Measurements from ENCODE around the gene C10orf143.

The C10orf143 gene

DNA sequence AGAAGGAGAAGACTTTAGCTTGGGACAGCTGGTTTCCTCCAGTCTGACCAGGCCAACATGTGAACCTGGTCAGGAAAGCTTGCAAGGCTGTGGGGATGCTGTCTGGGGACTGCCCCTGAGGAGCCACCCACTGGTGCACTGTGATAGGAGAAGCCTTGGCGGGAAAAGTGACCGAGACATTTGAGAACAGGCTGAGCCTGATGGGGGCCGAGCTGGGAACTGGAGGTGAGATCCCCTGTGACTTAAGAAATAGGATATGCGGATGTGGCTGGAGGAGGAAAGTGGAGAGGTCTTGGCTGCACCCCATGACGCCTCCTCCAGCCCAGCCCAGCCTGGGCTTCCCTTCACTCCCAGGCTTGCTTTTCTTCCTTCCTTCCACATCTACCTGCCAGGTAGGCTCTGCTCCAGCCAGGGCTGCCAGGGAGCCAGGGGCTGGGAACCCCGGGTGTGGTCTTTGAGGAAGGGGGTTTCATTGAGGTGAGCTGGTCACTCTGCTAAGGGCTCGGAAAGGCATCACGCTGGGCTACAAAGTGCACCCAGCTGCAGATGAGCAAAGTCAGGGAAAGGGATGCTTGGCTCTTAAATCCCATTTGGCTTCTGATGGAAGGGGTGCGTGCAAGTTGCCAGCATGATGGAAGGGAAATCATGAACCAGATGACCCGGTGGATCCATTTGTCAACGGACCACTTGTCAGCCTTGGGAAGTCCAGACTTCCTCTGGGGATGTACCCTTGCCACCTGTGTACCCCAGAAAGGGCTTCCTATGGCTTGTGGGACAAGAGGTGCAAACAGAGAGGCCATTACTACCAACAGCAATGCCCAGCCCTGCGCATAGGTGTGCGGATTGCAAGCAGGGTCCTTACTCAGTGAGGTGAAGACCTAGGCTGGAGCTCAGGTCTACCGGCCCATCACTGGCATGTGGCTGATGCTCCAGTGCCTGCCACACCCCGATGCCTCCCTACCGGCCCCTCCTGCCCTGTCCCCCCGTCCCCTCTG, 66.3 kb downstream of the C10orf143 start:
- Histone ChIP-seq H3K9me3 (ENCODE audit: control insufficient read depth, insufficient read depth, low read depth, low read length) (no peaks in the 10 kb centered on the region), H3K4me3 (ENCODE audit: low read depth, low read length) (no peak overlapping the region), H3K27ac (ENCODE audit: low read depth, low read length) (no peak overlapping the region), H3K9ac (ENCODE audit: low read length) (no peak overlapping the region), H3K27me3 (ENCODE audit: control insufficient read depth, insufficient read depth, low read length) (no peaks in the 10 kb centered on the region; the same call in 1 of the 2 replicates), H3K4me1 (ENCODE audit: control insufficient read depth, insufficient read depth, low read length) (peaks cover 3% of the 10 kb centered on the region; the same call in 1 of the 2 replicates), H3K36me3 (ENCODE audit: control insufficient read depth, insufficient read depth, low read length) (no peaks in the 10 kb centered on the region)

DNA sequence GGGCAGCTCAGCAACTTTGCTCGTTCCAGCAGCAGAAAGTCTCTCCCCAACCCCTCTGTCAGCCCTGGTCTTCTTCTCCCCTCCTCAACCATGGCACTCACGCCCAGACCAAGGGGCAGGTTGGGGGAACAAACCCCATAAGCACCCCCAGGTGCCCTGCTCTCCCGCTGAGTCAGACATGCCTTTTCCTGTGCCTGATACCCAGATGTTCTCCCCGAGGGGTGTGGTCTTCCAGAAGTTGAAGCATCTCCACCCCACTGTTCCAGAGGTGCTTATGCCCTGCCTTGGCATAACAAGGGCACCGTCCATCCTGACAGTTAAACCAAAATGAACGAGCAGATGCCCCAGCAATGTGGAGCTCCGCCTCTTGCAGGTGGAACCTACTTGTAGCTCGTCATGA, 67.1 kb downstream of the C10orf143 start:
- Histone ChIP-seq H3K4me3 (ENCODE audit: low read depth, low read length) (no peak overlapping the region), H3K27ac (ENCODE audit: low read depth, low read length) (no peak overlapping the region), H3K36me3 (ENCODE audit: control insufficient read depth, insufficient read depth, low read length) (no peaks in the 10 kb centered on the region), H3K27me3 (ENCODE audit: control insufficient read depth, insufficient read depth, low read length) (no peaks in the 10 kb centered on the region; the same call in 1 of the 2 replicates), H3K9ac (ENCODE audit: low read length) (no peak overlapping the region), H3K9me3 (ENCODE audit: control insufficient read depth, insufficient read depth, low read depth, low read length) (no peaks in the 10 kb centered on the region), H3K4me1 (ENCODE audit: control insufficient read depth, insufficient read depth, low read length) (peaks cover 3% of the 10 kb centered on the region; the same call in 1 of the 2 replicates)

DNA sequence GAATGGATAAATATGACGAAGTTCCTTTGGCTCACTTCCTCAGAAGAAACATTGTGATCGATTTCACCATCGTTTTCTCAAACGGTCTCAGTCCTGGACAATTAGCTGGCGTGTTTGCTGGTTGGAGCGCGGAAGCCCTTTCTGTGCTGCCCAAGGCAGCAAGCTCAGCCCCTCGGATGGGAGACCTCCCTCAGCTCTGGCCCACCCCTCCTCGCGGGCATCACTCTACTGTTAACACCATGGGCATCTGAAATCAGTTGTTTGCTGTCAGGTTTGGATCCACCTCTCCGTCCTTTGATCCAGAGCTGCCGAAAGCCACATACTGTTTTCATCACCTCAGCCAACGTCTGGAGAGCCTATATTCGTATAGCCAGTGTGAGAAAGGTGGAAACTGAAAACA, 68.2 kb downstream of the C10orf143 start:
- H3K27me3 ChIP-seq (ENCODE audit: control insufficient read depth, insufficient read depth, low read length), result no peaks in the 10 kb centered on the region
- no peak overlapping the region for H3K9ac ChIP-seq (ENCODE audit: low read length)
- H3K9me3 ChIP-seq (ENCODE audit: control insufficient read depth, insufficient read depth, low read depth, low read length), result no peaks in the 10 kb centered on the region
- H3K36me3 ChIP-seq (ENCODE audit: control insufficient read depth, insufficient read depth, low read length), result no peaks in the 10 kb centered on the region
- H3K4me3 ChIP-seq (ENCODE audit: low read depth, low read length), result no peak overlapping the region
- H3K27ac ChIP-seq (ENCODE audit: low read depth, low read length), result no peak overlapping the region
- H3K4me1 ChIP-seq (ENCODE audit: control insufficient read depth, insufficient read depth, low read length), result peaks cover 3% of the 10 kb centered on the region; the same call in 1 of the 2 replicates

DNA sequence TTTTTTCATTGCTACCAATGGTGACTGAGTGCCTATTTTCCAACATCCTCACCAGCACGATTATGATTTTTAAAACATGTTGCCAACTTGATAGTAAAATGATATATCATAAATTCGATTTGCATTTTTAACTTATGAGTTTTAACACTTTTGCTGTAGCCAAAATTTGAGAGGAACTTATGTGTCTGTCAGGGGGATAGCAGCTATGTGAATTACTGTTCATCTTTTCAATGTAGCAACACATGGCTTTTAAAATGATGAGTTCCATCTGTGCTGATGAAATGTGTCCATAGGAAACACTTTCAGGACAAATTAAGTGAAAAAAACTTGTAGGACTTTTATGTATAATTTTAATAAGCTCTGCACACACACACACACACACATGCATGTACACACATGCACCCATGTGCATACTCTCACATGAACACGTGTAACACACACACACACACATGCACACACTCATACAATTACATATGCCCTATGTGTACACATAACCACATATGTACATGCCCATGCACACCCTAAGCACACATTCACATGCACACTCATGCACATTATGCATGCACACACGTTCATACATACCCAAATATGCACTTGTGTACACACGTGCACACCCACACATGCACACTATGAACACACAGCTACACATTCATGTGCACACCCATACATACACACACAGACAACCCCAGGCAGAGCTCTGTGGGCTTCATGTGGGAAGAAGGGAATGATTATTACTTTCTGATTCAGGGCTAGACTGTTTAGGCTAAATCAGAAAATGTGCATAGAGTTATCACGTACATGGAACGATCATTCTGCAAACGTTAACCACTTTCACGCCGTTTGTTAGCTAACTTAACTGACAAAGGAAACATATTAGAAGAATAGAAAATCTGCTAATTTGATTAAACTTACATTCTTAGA, 68.9 kb downstream of the C10orf143 start:
- Histone ChIP-seq H3K4me1 (ENCODE audit: control insufficient read depth, insufficient read depth, low read length) (peaks cover 3% of the 10 kb centered on the region; the same call in 1 of the 2 replicates), H3K9ac (ENCODE audit: low read length) (no peak overlapping the region), H3K27me3 (ENCODE audit: control insufficient read depth, insufficient read depth, low read length) (no peaks in the 10 kb centered on the region), H3K36me3 (ENCODE audit: control insufficient read depth, insufficient read depth, low read length) (no peaks in the 10 kb centered on the region), H3K9me3 (ENCODE audit: control insufficient read depth, insufficient read depth, low read depth, low read length) (no peaks in the 10 kb centered on the region), H3K4me3 (ENCODE audit: low read depth, low read length) (no peak overlapping the region), H3K27ac (ENCODE audit: low read depth, low read length) (no peak overlapping the region)

DNA sequence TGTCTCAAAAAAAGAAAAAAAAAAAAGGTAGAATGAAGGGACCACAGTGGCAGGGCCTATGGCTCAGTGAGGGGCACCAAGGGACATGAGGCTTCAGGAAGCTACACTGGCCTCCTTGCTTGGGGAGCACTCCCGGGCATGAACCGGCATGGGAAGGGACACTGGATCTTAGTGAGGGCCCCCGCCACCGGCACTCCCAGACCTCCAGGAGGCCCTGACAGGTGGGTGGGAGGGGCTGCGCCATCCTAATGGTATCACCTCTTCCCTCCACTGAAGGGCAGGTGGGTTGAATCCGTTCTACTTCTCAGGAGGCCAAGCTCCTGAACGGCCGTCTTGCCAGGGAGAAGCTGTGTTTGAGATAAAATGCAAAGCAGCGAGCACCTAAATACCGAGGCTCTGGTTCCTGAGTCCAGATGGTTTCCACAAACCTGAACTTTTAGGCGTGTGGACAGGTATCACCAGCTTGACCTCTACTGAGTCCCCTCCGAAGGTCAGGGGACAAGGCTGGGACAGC, 69.8 kb downstream of the C10orf143 start:
- no peak overlapping the region for H3K9ac ChIP-seq (ENCODE audit: low read length)
- peaks cover 3% of the 10 kb centered on the region; the same call in 1 of the 2 replicates for H3K4me1 ChIP-seq (ENCODE audit: control insufficient read depth, insufficient read depth, low read length)

DNA sequence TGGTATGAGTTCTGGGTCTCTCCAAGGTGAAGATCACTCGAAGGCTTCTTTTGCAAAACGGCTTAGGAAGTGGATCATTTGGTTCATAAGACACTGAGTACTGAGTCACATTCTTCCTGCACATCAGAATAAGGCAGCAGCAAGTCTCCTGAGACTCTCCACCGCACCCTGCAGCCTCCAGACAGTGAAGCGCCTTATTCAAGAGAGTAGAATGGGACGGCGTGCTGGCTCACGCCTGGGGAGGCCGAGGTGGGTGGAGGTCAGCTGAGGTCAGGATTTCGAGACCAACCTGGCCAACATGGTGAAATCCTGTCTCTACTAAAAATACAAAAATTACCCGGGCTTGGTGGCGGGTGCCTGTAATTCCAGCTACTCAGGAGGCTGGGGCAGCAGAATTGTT, 70.3 kb downstream of the C10orf143 start:
- H3K36me3 ChIP-seq (ENCODE audit: control insufficient read depth, insufficient read depth, low read length), result no peaks in the 10 kb centered on the region
- H3K9me3 ChIP-seq (ENCODE audit: control insufficient read depth, insufficient read depth, low read depth, low read length), result no peaks in the 10 kb centered on the region
- H3K4me3 ChIP-seq (ENCODE audit: low read depth, low read length), result no peak overlapping the region
- H3K27me3 ChIP-seq (ENCODE audit: control insufficient read depth, insufficient read depth, low read length), result no peaks in the 10 kb centered on the region
- no peak overlapping the region for H3K27ac ChIP-seq (ENCODE audit: low read depth, low read length)
- H3K4me1 ChIP-seq (ENCODE audit: control insufficient read depth, insufficient read depth, low read length), result peaks cover 3% of the 10 kb centered on the region; the same call in 1 of the 2 replicates
- H3K9ac ChIP-seq (ENCODE audit: low read length), result no peak overlapping the region

More for the DNA sequence above, 69.8 kb downstream of the C10orf143 start:
- Histone ChIP-seq H3K4me3 (ENCODE audit: low read depth, low read length) (no peak overlapping the region), H3K27ac (ENCODE audit: low read depth, low read length) (no peak overlapping the region), H3K36me3 (ENCODE audit: control insufficient read depth, insufficient read depth, low read length) (no peaks in the 10 kb centered on the region), H3K27me3 (ENCODE audit: control insufficient read depth, insufficient read depth, low read length) (no peaks in the 10 kb centered on the region), H3K9me3 (ENCODE audit: control insufficient read depth, insufficient read depth, low read depth, low read length) (no peaks in the 10 kb centered on the region)

DNA sequence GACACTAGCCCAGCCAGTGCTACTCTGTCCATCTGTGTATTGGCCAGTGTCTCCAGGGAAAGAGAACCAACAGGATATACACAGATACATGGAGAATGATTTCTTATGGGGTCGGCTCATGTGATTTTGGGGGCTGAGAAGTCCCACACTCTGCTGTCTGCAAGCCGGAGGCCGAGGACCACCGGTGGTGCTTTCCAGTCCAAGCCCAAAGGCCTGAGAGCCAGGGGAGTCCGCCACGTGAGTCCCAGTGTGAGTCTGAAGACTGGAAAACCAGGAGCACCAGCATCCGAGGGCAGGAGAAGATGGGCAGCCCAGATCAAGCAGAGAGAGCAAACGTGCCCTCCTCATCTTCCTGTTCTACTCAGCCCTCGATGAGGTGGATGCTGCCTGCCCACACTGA, 71.5 kb downstream of the C10orf143 start:
- peaks cover 3% of the 10 kb centered on the region; the same call in 1 of the 2 replicates for H3K4me1 ChIP-seq (ENCODE audit: control insufficient read depth, insufficient read depth, low read length)
- H3K9me3 ChIP-seq (ENCODE audit: control insufficient read depth, insufficient read depth, low read depth, low read length), result no peaks in the 10 kb centered on the region
- H3K4me3 ChIP-seq (ENCODE audit: low read depth, low read length), result no peak overlapping the region
- no peaks in the 10 kb centered on the region for H3K36me3 ChIP-seq (ENCODE audit: control insufficient read depth, insufficient read depth, low read length)
- H3K27me3 ChIP-seq (ENCODE audit: control insufficient read depth, insufficient read depth, low read length), result no peaks in the 10 kb centered on the region
- H3K27ac ChIP-seq (ENCODE audit: low read depth, low read length), result no peak overlapping the region
- H3K9ac ChIP-seq (ENCODE audit: low read length), result no peak overlapping the region

DNA sequence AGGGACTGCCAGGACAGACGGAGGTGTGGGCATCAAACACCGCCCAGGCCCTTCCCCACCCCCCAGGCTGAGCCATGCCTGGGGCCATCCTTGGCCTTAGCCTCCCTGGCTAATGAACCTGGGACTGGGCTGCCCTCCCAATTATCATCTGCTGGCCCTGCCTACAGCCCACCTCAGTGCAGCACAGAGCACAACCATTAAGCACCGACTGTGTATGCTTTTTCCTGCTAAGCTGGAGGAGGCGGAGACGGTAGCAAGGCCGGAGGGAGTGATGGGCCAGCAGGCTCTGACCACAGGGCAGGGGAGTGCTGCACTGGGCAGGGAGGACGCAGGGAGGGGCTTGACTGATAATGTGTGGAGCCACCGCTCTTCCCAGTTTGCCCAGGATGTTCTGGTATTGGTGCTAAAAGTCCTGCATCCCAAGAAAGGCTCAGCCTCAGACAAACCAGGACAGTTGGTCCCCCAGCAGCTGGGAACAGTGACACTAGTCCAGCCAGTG, 72.0 kb downstream of the C10orf143 start:
- Histone ChIP-seq H3K36me3 (ENCODE audit: control insufficient read depth, insufficient read depth, low read length) (no peaks in the 10 kb centered on the region), H3K4me3 (ENCODE audit: low read depth, low read length) (no peak overlapping the region), H3K4me1 (ENCODE audit: control insufficient read depth, insufficient read depth, low read length) (peaks cover 3% of the 10 kb centered on the region; the same call in 1 of the 2 replicates), H3K9me3 (ENCODE audit: control insufficient read depth, insufficient read depth, low read depth, low read length) (no peaks in the 10 kb centered on the region), H3K27me3 (ENCODE audit: control insufficient read depth, insufficient read depth, low read length) (no peaks in the 10 kb centered on the region), H3K27ac (ENCODE audit: low read depth, low read length) (no peak overlapping the region), H3K9ac (ENCODE audit: low read length) (no peak overlapping the region)

DNA sequence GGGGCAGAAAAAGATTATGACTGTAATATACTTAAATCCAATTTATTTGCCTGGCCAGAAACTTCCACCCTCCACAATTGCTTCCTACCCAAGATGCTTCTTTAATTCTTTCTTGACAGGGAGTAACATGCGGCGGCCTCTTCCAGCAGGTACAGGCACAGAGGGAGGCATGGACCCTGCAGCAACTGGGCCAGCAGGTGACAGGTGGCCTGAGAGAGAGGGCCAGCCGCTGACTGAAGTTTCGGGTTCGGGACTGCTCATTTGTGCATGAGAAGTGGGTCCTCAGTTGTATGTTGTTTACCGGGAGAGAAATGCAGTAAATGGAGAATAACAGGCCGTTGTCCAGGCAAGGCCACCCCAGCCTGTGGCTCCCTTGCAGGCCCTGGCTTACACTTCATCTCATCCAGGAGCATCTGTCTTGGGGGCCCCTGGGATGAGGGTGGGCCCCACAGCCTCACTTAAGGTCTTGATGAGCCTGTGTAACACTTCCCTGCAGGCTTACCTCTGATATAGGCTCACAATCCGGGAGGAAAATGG, 72.5 kb downstream of the C10orf143 start:
- no peak overlapping the region for H3K27ac ChIP-seq (ENCODE audit: low read depth, low read length)
- no peaks in the 10 kb centered on the region for H3K27me3 ChIP-seq (ENCODE audit: control insufficient read depth, insufficient read depth, low read length)
- no peak overlapping the region for H3K4me3 ChIP-seq (ENCODE audit: low read depth, low read length)
- H3K36me3 ChIP-seq (ENCODE audit: control insufficient read depth, insufficient read depth, low read length), result no peaks in the 10 kb centered on the region
- no peaks in the 10 kb centered on the region for H3K4me1 ChIP-seq (ENCODE audit: control insufficient read depth, insufficient read depth, low read length)
- no peaks in the 10 kb centered on the region for H3K9me3 ChIP-seq (ENCODE audit: control insufficient read depth, insufficient read depth, low read depth, low read length)
- no peak overlapping the region for H3K9ac ChIP-seq (ENCODE audit: low read length)

DNA sequence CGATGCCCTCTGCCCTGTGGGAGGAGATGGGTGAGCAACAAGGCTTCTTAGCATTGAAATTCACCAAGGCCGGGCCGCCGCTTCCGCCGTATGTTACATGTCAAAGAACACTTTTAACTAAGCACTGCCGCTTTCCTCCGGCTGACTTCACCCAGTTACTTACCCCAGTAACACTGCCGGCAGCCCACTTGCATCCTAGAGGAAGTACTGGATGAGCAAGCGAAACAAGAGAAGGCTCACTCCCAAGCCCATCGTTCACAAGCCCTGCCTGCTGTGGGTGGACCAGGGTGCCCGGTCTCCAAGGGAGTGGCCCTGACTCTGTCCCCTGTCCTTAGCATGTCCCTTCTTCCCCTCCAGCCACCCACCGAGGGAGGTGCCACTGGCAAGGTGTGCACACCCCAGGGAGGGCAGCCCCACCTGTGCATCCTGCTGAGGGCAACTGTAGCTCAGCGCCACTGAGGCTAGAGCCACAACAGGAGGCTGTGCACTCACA, 73.4 kb downstream of the C10orf143 start:
- H3K36me3 ChIP-seq (ENCODE audit: control insufficient read depth, insufficient read depth, low read length), result no peaks in the 10 kb centered on the region
- no peak overlapping the region for H3K4me3 ChIP-seq (ENCODE audit: low read depth, low read length)
- H3K4me1 ChIP-seq (ENCODE audit: control insufficient read depth, insufficient read depth, low read length), result no peaks in the 10 kb centered on the region
- H3K27me3 ChIP-seq (ENCODE audit: control insufficient read depth, insufficient read depth, low read length), result no peaks in the 10 kb centered on the region
- no peak overlapping the region for H3K9ac ChIP-seq (ENCODE audit: low read length)
- H3K27ac ChIP-seq (ENCODE audit: low read depth, low read length), result no peak overlapping the region
- no peaks in the 10 kb centered on the region for H3K9me3 ChIP-seq (ENCODE audit: control insufficient read depth, insufficient read depth, low read depth, low read length)
